ENCODE results near the gene RUFY1.

Gene RUFY1

DNA sequence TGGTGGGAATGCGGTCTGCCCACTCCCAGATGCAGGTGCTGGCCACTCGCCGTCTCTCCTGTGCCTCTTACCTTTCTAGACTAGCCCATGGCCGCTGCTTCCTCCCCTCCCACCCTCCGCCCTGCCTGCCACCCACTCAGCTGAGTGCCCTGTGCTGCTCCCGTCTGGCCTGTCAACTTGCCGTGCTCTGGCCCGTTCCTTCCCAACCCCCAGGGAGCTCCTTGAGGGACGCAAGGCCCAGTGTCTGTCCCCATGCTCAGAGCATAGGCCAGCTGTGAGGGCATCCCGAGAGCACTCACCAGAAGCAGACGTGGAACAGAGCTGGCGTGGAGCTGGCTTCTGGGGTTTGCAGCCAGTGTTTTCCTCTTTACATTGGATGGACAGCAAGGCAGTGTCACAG is 53.0 kb downstream of the RUFY1 start:
- no peak for DNase-seq (ENCODE audit: low read depth in 1 of 2, low spot score in 1 of 2)

- no peak for DNase-seq (ENCODE audit: low read depth in 1 of 2, low spot score in 1 of 2)
Observed at GRCh38 chr5:179605026-179605833, 54.9 kb downstream of the RUFY1 start.

DNA sequence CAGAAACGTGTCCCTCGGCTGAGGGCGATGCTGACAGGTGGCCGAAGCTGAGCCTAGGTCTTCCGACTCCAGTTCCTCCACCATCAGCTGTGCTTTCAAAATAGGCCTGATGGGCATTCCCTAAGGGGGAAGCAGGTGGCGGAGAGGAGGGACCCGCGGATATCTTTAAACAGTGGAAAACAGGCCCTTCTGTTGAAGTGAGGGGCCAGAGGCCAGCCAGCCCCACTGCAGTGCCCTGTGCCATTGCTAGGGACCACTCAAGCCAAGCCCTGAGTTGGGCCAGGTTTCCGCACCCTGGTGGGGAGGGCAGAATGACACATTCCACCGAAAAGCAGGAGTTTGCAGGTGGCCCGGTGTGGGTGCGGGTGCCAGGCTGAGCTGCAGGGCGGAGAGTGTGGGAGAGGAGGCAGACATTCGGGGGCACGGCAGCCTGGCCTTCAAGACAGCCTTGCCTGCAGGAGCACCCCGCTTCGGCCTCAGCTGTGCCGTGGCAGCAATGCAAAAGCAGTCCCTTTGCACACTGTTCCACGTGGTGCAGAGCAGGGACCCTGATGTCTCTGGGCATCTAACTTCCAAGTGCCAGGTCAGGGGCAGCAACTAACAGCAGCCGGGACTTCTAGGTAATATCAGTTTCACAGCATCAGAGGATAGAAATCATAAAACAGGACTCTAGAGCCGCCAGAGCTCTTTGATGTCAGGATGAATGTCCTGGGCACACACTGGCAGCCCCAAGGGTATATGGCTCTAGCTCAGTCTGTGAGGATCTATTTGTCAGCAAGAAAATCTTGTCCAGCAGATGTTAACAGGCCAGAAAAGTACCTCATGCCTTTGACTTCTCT is 55.9 kb downstream of the RUFY1 start:
- DNase-seq (ENCODE audit: low read depth in 1 of 2, low spot score in 1 of 2), result no peak

DNA sequence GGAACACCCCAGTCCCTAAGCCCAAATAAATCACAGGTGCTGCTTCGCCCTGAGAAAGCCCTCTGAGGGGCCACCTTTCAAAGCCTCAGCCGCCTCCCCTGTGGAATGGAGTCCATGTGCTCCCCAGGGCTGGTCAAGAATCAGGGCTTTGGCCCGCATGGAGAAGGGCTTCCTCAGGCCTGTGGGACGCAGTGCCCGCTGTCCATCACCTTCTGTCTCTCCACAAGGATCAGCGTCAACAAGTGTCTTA is 56.5 kb downstream of the RUFY1 start:
- DNase-seq (ENCODE audit: low read depth in 1 of 2, low spot score in 1 of 2), result no peak

GRCh38 chr5:179607160-179607931 is 57.0 kb downstream of the RUFY1 start:
- DNase-seq (ENCODE audit: low read depth in 1 of 2, low spot score in 1 of 2), result no peak

DNA sequence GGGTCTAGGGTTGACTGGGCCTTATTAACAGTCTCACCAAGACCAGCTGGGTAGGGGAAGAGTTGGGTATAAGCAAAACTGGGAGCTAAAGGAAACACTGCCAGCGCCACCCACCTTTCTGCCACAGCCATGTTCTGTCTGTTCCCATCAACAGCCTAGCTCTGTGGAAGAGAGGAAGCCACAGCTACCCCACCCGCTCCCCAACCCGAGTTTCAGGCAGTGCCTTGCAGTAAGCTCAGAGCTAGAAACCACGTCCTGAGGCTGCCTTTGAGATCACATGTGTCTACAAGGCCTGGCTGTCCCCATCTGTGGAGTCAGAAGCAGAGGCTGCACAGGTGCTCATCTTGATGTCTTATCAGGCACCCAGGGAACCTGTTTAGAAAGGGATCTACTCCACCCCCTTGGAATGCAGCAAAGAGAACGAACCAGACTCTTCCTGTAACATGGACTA is 57.8 kb downstream of the RUFY1 start:
- no peak for DNase-seq (ENCODE audit: low read depth in 1 of 2, low spot score in 1 of 2)

DNA sequence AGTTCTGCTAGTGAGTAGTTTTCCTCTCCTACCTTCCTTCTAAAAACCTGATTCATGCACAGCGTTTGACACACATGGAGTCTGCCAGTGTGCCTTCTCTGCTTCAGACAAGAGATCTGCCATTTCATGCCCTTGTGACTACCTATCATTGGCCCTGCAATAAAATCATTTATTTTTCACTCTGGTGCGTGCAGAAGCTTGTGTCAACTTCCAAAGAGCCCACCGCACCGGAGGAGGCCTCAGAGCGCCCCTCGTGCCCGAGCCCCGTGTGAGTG is 59.4 kb downstream of the RUFY1 start:
- DNase-seq (ENCODE audit: low read depth in 1 of 2, low spot score in 1 of 2), result no peak

GRCh38 chr5:179610109-179610902 is 60.0 kb downstream of the RUFY1 start:
- DNase-seq (ENCODE audit: low read depth in 1 of 2, low spot score in 1 of 2), result no peak

- no peak for DNase-seq (ENCODE audit: low read depth in 1 of 2, low spot score in 1 of 2)
Observed at GRCh38 chr5:179610903-179611265, 60.5 kb downstream of the RUFY1 start.

DNA sequence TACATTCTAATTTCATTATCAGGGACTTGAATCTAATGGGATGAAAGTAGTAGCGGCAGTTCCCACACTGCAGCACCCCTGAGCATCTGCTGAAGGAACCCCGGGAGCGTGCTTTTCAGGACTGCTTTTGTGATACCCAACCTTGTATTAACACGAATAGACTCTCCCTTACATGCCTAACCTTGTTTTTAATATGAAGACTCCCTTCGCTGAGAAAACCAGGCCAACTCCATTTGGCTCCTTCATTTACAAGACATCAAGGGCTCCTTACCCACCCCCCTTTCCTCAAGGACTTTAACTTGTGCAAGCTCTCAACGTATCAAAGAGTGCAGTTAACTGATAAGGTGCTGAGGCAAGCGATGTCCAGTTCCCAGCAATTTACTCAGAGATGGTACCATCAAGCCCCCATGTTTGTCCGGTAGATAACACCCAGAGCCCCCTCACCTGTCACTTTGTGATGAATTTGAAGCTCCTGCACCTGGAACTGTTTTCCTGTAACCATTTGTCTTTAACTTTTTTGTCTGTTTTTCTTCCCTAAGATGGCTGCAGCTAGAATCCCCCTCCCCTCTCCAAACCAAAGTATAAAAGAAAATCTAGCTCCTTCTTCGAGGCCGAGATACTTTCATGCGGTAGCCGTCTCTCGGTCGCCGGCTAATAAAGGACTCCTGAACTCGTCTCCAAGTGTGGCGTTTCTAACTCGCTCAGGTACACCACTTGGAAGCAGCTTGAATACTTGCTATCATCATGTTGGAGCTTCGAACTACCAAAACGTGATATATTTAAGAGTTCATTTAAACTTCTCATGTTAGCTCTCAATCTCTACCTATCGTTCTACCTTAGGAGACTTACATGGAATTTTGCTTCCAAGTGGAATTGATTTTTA is 62.5 kb downstream of the RUFY1 start:
- no peak for DNase-seq (ENCODE audit: low read depth in 1 of 2, low spot score in 1 of 2)

DNA sequence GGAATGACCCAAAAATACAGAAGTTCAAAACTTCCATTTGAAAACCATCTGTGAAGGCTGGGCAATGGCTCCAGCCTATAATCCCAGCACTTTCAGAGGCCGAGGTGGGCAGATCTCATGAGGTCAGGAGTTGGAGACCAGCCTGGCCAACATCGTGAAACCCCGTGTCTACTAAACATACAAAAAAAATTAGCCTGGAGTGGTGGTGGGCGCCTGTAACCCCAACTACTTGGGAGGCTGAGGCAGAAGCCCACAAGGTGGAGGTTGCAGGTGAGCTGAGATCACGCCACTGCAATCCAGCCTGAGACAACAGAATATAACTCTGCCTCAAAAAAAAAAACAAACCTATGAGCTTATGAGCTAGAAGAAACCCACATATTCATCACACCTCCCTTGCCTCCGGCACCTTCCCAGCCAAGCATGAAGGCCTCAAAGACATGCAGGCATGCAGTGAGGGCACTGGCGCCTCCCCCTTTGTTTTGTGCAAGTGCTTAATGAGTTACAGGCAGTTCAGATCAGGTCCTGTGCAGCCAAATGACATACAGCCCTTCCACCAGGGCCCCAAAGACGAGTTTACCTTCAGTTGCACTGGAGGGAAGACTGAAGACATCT is 63.2 kb downstream of the RUFY1 start:
- no peak for DNase-seq (ENCODE audit: low read depth in 1 of 2, low spot score in 1 of 2)

DNA sequence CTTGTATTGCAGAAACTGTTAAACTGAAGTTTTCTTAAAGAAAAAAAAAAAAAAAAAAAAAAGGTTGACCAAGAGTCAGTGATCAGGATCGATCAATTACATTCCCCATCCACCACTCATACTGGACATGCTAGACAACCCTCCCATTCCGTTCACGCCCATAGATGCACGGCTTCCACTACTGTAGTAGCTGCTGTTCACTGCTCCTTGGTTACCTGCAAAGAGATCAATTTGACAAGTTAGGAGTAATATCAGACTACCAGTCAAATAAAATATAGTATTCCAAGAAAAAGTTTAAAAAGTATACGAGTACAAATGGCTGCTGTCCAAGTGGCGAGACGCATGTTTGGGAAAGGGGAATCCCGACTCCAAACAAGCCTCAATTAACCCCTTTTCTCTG is 64.4 kb downstream of the RUFY1 start:
- no peak for DNase-seq (ENCODE audit: low read depth in 1 of 2, low spot score in 1 of 2)

DNA sequence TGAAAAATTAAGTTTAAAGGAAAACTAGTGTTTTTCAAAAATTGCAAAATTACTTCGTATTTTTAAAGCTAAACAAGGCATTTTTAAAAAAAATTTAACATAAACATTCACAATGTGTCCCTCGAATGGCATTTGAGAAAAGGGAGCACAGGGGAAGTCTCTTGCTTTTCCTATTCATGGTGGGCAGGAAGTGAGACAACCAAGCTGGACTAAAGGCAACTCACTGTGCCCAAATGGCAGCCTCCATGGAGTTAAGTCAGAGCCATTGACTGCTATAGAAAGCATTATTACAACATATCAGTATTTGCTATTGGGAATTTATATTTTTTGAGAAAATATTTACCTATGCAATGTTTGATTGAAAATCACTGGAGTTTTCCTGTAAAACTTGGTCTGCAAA is 64.8 kb downstream of the RUFY1 start:
- DNase-seq (ENCODE audit: low read depth in 1 of 2, low spot score in 1 of 2), result no peak

- no peak for DNase-seq (ENCODE audit: low read depth in 1 of 2, low spot score in 1 of 2)
Observed at GRCh38 chr5:179616002-179616594, 65.7 kb downstream of the RUFY1 start.

GRCh38 chr5:179617930-179618329 is 67.6 kb downstream of the RUFY1 start:
- no peak for DNase-seq (ENCODE audit: low read depth in 1 of 2, low spot score in 1 of 2)

DNA sequence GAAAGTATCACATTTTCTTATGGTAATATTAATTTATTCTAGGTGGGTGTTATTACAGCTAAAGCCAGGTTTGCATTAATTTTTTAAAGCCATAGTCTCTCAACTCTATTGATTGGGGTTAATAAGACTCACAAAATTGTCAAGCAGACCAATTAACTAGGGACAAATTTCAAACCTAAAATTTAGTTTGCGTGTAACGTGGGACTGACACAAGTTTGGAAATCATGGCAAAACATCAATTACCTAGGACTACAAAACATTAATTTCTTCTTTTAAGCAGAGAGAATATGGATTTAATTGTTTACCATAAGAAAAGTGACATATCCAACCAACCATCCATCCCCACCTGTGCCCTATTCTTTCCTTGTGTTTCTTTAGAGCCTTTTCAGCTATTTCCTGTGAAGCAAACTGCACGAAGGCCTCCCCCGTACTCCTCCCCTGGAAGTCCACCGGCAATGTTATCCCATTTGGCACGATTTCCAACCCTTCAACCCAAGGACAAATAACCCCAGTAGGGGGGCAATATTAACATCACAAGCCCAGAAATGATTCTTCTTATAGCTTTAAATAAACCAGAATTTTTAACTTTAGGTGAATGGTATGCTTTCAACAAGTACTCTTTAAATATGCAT is 68.7 kb downstream of the RUFY1 start:
- no peak for DNase-seq (ENCODE audit: low read depth in 1 of 2, low spot score in 1 of 2)

DNA sequence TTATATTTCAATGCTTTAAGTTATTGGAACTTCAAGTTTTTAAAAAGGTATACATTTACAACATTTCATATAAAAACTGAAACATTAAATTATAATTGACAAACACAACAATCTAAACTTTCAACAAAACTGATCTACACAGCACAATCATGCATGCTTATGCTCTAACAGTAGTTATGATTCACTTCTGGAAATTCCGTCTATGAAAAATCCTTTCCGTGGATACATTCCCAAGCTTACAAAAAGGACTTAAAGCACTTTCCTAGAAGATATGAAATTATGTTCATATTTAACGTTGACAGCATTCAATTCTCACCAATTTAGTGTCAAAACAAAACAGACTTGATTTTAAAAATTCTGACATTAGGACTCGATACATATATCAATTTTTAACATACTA is 69.4 kb downstream of the RUFY1 start:
- no peak for DNase-seq (ENCODE audit: low read depth in 1 of 2, low spot score in 1 of 2)

GRCh38 chr5:179620293-179620692 is 69.9 kb downstream of the RUFY1 start:
- no peak for DNase-seq (ENCODE audit: low read depth in 1 of 2, low spot score in 1 of 2)

DNA sequence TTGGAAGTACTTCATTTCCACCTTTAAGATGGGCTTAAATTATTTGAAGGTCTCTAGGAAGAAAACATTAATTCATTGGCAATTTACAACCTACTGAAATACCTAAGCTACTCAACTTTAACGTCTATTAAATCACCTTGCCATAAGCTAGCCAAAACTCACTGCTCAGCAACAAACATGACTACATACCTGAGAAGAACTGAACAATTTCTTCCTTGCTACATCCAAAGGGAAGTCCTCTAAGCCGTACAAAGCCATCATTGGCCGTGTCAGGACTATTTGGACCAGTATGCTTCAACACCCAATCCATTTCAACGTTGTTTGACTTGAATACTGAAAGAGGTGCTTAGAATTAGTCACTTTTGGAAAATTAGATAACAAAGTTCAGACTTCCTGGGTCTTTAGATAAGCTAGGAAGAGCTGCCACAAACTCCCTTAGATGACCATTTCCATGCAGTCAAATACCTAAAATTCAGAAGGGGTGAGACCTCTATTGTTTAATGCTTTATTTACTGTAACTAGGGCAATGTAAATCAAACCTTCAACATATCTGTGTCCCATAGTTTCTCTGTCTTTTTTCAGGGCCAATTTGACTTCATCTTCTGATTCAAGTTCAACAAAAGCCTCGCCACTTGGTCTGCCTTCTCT is 70.5 kb downstream of the RUFY1 start:
- no peak for DNase-seq (ENCODE audit: low read depth in 1 of 2, low spot score in 1 of 2)

Measured in activated T-helper 1 cell treated with anti-CD3 and anti-CD28 coated beads, Interleukin-2, amount 50 U/mL, for 16 hours (primary cell).